NCI-H146 treated with DMSO at 0.1 percent for 48 hours (cell line): ENCODE measurements around the gene RAB9B.
"Not testable (repeated sequence)": the region's sequence is repeated elsewhere in the genome, so short reads cannot be mapped to it uniquely, and the experiment has no call there.

ENCODE experiments used
- DNase-seq: peaks from one replicate; lab custom pipeline; 2025; ENCODE audit not compliant: unreplicated experiment; lab: John Stamatoyannopoulos, UW

RAB9B gene

GRCh38 chrX:103817101-103817500 lies 15.0 kb downstream of the RAB9B start:
- not testable (repeated sequence) for DNase-seq

- DNase-seq: no peak
Observed at GRCh38 chrX:103811858-103812257, 20.2 kb downstream of the RAB9B start.

GRCh38 chrX:103806862-103807474 lies 25.1 kb downstream of the RAB9B start:
- DNase-seq: no peak

- no peak for DNase-seq
Observed at GRCh38 chrX:103805860-103806259, 26.2 kb downstream of the RAB9B start.

GRCh38 chrX:103800318-103800717 lies 31.7 kb downstream of the RAB9B start:
- no peak for DNase-seq

- DNase-seq: no peak
Observed at GRCh38 chrX:103797691-103798090, 34.4 kb downstream of the RAB9B start.

- DNase-seq: no peak
Observed at GRCh38 chrX:103794119-103794518, 37.9 kb downstream of the RAB9B start.

GRCh38 chrX:103793545-103793940 lies 38.5 kb downstream of the RAB9B start:
- DNase-seq: no peak

GRCh38 chrX:103792916-103793544 lies 39.0 kb downstream of the RAB9B start:
- DNase-seq: no peak

GRCh38 chrX:103791826-103792485 lies 40.1 kb downstream of the RAB9B start:
- DNase-seq: no peak

- DNase-seq: peak; percentile 81
Observed at GRCh38 chrX:103791228-103791627, 40.8 kb downstream of the RAB9B start.

- no peak for DNase-seq
Observed at GRCh38 chrX:103789004-103789403, 43.1 kb downstream of the RAB9B start.

GRCh38 chrX:103783971-103784370 lies 48.1 kb downstream of the RAB9B start:
- DNase-seq: no peak

- DNase-seq: no peak
Observed at GRCh38 chrX:103783196-103783595, 48.9 kb downstream of the RAB9B start.

- DNase-seq: no peak
Observed at GRCh38 chrX:103782640-103783039, 49.4 kb downstream of the RAB9B start.

- no peak for DNase-seq
Observed at GRCh38 chrX:103781706-103782105, 50.4 kb downstream of the RAB9B start.

- no peak for DNase-seq
Observed at GRCh38 chrX:103781062-103781402, 51.0 kb downstream of the RAB9B start.

- no peak for DNase-seq
Observed at GRCh38 chrX:103780336-103781061, 51.6 kb downstream of the RAB9B start.

- DNase-seq: no peak
Observed at GRCh38 chrX:103779141-103779789, 52.8 kb downstream of the RAB9B start.

- no peak for DNase-seq
Observed at GRCh38 chrX:103776546-103776945, 55.5 kb downstream of the RAB9B start, which contains the start of gene PLP1. Gene PLP1 (plus strand): TSS chrX:103776840. CDS start chrX:103776996, 156 bp downstream.

GRCh38 chrX:103774070-103774642 lies 57.9 kb downstream of the RAB9B start:
- peak; percentile 15 for DNase-seq
